ENCODE data around the gene FOSL1. TPM values are rescaled to one million over a fixed set of nuclear protein-coding genes. Genes with fewer than 3 reads are reported as not detected.

The FOSL1 gene
- total RNA-seq, 1 donor from 2014 or later, result 37.9 TPM

Other genes with a start within 250 kb of the FOSL1 start
- gene RELA, start 237.5 kb downstream of the FOSL1 start, total RNA-seq, result 62.2 and 68.9 TPM in 2 replicates
- gene KAT5, start 188.1 kb downstream of the FOSL1 start, total RNA-seq, result 26.8 and 31.4 TPM in 2 replicates
- 24.7 and 25.0 TPM in 2 replicates for gene RNASEH2C, start 179.6 kb downstream of the FOSL1 start, total RNA-seq
- 10.4 and 10.9 TPM in 2 replicates for gene AP5B1, start 119.4 kb downstream of the FOSL1 start, total RNA-seq
- 0.22 and 1.0 TPM in 2 replicates for gene OVOL1, start 113.3 kb downstream of the FOSL1 start, total RNA-seq
- 1.2 and 1.5 TPM in 2 replicates for gene SNX32, start 66.4 kb downstream of the FOSL1 start, total RNA-seq
- gene CFL1, start 42.2 kb downstream of the FOSL1 start, total RNA-seq, result 1,793 and 1,931 TPM in 2 replicates
- 59.9 and 64.3 TPM in 2 replicates for gene MUS81, start 40.0 kb downstream of the FOSL1 start, total RNA-seq
- gene EFEMP2, start 27.6 kb downstream of the FOSL1 start, total RNA-seq, result 97.3 and 119 TPM in 2 replicates
- not detected in 2 replicates for gene CTSW, start 20.6 kb downstream of the FOSL1 start, total RNA-seq
- gene FIBP, start 11.9 kb downstream of the FOSL1 start, total RNA-seq, result 67.4 and 68.7 TPM in 2 replicates
- gene CCDC85B, start 9.7 kb downstream of the FOSL1 start, total RNA-seq, result 29.9 and 31.4 TPM in 2 replicates
- gene C11orf68, start 18.7 kb upstream of the FOSL1 start, total RNA-seq, result 34.6 and 35.3 TPM in 2 replicates
- 158 and 169 TPM in 2 replicates for gene DRAP1, start 19.0 kb upstream of the FOSL1 start, total RNA-seq
- gene TSGA10IP, start 45.1 kb upstream of the FOSL1 start, total RNA-seq, result not detected in 2 replicates
- 36.3 and 36.5 TPM in 2 replicates for gene SART1, start 61.3 kb upstream of the FOSL1 start, total RNA-seq
- gene EIF1AD, start 101.8 kb upstream of the FOSL1 start, total RNA-seq, result 35.9 and 42.7 TPM in 2 replicates
- gene BANF1, start 102.1 kb upstream of the FOSL1 start, total RNA-seq, result 158 and 180 TPM in 2 replicates
- gene CST6, start 111.6 kb upstream of the FOSL1 start, total RNA-seq, result not detected in 2 replicates
- gene CATSPER1, start 126.1 kb upstream of the FOSL1 start, total RNA-seq, result 0.45 TPM in 1 of 2 replicates, not detected in the other
- 0.46 and 0.61 TPM in 2 replicates for gene GAL3ST3, start 148.8 kb upstream of the FOSL1 start, total RNA-seq
- 169 and 170 TPM in 2 replicates for gene SF3B2, start 152.0 kb upstream of the FOSL1 start, total RNA-seq
- gene PACS1, start 169.9 kb upstream of the FOSL1 start, total RNA-seq, result 86.0 and 86.9 TPM in 2 replicates